Measurements from ENCODE around the gene ZNF345. TPM values are rescaled to one million over a fixed set of nuclear protein-coding genes. Genes with fewer than 3 reads are reported as not detected.

ZNF345 gene
- 1 to 10 TPM; 4.1 to 6.2 TPM for total RNA-seq

DNA sequence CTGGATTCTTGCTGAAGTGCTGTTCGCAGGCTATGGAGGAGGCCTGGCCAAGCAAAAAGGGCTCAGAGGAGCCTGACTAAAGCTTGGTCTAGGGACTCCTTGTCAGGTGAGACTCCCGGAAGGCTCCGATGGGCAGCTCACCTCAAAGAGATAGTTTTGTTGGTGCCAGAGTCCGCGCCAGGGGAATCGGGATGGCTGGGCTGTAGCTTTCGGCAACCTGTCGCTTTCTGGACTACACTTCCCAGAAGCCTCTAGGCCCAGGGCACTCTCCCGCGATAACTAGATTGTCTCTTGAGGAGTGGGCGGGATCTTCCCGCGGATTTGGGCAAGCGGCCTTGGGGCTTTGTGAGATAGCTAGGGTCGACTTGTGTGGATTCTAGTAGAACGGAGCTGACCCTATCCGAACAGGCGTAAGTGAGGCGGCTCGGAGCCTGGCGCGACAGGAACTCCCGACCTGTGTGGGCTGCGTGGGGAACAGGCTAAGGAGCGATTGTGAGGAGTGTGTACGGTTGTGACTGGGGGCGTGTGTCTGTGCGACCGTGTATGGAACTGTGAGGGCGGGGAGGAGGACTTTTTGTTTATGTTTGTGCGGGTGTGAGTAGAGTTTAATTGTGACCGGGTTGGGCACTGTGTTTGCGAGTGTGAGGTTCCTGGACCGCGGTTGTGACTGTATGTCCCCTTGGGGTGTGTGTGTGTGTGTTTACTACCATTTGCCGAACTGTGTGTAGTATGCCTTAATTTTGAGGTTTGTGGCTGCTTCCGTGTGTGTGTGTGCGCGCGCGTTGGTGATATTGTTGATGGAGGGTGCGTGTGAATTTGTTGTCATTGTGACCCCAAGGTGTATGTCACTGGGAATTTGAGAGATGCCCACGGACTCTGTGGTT lies at the start of gene ZNF345:
TSS of gene ZNF345 (plus strand) at position 318 of the 884 bp plus-strand sequence. CDS start 25,955 bp downstream, outside the sequence.
- DNase-seq = peak; percentile 94
- Mint-ChIP-seq H3K27ac (no peak within 1 kb of the TSS), H3K4me1 (peaks cover 5% of the 10 kb centered on the region), H3K27me3 (no peaks in the 10 kb centered on the region), H3K9me3 (ENCODE audit: low read depth) (peaks cover 12% of the 10 kb centered on the region), H3K4me3 (no peak within 1 kb of the TSS), H3K36me3 (peaks cover 46% of the 10 kb centered on the region)
- CTCF ChIA-PET = interaction anchor here (0.6 to 2.9 kb wide), 8 partner anchors 13 to 1234 kb away, joined by 3 to 29 read pairs (median 3); partner anchors contain the start of genes ZNF568, ZNF573 and ZNF790
- ATAC-seq = peak; percentile 87

DNA sequence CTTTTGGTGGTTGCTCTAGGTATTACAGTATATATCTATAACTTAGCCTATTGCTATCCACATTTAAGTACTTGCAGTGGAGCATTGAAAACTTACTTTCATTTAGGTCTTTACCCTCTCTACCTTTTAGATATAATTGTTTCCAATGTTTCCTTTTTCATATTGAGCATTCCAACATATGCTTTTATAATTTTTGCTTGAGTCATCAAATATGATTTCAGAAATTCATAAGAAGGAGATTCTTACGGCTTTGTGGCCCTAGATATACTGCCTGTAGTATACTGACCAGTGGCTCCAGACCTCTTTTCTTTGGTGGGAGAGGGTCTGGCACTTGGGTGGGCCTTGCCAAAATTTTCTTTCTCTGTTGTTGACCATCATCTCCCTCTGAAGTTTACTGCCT lies 45.3 kb upstream of the ZNF345 start:
- no peaks in the 10 kb centered on the region for H3K27me3 Mint-ChIP-seq
- CTCF ChIA-PET = interaction anchor here (0.7 kb wide), 1 partner anchor 328 kb away, joined by 5 read pairs; no protein-coding TSS in a partner anchor
- peaks cover 27% of the 10 kb centered on the region for H3K9me3 Mint-ChIP-seq (ENCODE audit: low read depth)
- no peak overlapping the region for H3K4me3 Mint-ChIP-seq
- H3K27ac Mint-ChIP-seq = no peak overlapping the region
- H3K36me3 Mint-ChIP-seq = peaks cover 62% of the 10 kb centered on the region
- no peaks in the 10 kb centered on the region for H3K4me1 Mint-ChIP-seq
- DNase-seq (no peak), ATAC-seq (no peak)

- Mint-ChIP-seq H3K36me3 (peaks cover 60% of the 10 kb centered on the region), H3K9me3 (ENCODE audit: low read depth) (peaks cover 34% of the 10 kb centered on the region), H3K27me3 (no peaks in the 10 kb centered on the region), H3K4me1 (no peaks in the 10 kb centered on the region), H3K27ac (no peak overlapping the region), H3K4me3 (no peak overlapping the region)
- ATAC-seq (no peak), DNase-seq (no peak)
- CTCF ChIA-PET = no interaction called here
Observed at GRCh38 chr19:36807029-36807428, 43.6 kb upstream of the ZNF345 start.

DNA sequence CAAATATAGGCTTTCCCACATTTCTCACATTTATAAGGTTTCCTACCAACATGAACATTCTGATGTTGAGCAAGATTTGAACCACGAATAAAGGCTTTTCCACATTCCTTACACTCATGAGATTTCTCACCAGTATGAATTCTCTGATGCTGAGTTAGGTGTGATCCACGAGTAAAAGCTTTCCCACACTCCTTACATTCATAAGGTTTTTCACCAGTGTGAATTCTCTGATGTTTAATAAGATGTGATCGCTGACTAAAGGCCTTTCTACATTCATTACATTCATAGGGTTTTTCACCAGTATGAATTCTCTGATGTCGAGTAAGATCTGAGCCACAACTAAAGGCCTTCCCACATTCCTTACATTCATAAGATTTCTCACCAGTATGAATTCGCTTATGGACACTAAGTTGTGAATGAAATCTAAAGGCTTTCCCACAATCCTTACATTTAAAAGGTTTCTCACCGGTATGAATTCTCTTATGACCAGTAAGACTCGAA lies 31.5 kb upstream of the ZNF345 start:
- H3K27ac Mint-ChIP-seq = no peak overlapping the region
- no peaks in the 10 kb centered on the region for H3K27me3 Mint-ChIP-seq
- CTCF ChIA-PET = no interaction called here
- peaks cover 44% of the 10 kb centered on the region for H3K9me3 Mint-ChIP-seq (ENCODE audit: low read depth)
- no peak for DNase-seq
- H3K36me3 Mint-ChIP-seq = peaks cover 79% of the 10 kb centered on the region
- no peak overlapping the region for H3K4me3 Mint-ChIP-seq
- no peak for ATAC-seq
- H3K4me1 Mint-ChIP-seq = no peaks in the 10 kb centered on the region

DNA sequence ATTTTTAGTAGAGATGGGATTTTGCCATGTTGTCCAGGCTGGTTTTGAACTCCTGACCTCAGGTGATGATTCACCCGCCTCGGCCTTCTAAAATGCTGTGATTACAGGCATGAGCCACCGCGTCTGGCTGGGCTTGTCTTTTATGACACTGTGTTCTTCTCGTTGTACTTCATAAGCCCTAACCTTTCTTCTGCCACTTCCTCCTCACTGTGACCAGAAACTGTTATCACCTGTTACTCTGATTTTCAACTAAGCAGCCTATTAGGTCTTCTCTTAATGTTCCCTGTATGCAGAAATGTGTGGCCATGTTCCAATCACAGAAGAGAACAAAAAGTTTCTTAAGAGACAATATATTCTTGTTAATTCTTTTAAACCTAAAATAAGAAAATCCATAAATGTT lies 28.9 kb upstream of the ZNF345 start:
- Mint-ChIP-seq H3K9me3 (ENCODE audit: low read depth) (peaks cover 52% of the 10 kb centered on the region), H3K27me3 (no peaks in the 10 kb centered on the region), H3K27ac (no peak overlapping the region), H3K36me3 (peaks cover 82% of the 10 kb centered on the region), H3K4me1 (no peaks in the 10 kb centered on the region), H3K4me3 (no peak overlapping the region)
- CTCF ChIA-PET = no interaction called here
- ATAC-seq = no peak
- no peak for DNase-seq

DNA sequence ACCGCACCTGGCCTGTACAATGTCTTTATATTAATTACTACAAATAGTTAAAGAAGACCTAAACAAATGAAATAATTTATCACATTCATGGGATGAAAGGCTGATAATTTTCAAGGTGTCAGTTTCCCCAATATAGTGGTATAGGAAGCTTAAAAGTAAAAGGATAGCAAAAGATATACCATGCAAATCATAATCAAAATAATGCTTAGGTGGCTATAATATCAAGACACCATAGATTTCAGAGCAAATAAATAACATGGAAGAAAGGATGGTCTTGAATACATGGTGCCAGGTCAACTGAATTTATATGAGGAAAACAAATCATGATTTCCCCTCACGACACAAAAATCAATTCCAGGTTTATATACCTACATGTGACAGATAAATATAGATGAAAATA lies 17.2 kb upstream of the ZNF345 start:
- CTCF ChIA-PET = interaction anchor here (0.5 kb wide), 1 partner anchor 51 kb away, joined by 3 read pairs; no protein-coding TSS in a partner anchor
- DNase-seq = no peak
- H3K36me3 Mint-ChIP-seq = peaks cover 67% of the 10 kb centered on the region

DNA sequence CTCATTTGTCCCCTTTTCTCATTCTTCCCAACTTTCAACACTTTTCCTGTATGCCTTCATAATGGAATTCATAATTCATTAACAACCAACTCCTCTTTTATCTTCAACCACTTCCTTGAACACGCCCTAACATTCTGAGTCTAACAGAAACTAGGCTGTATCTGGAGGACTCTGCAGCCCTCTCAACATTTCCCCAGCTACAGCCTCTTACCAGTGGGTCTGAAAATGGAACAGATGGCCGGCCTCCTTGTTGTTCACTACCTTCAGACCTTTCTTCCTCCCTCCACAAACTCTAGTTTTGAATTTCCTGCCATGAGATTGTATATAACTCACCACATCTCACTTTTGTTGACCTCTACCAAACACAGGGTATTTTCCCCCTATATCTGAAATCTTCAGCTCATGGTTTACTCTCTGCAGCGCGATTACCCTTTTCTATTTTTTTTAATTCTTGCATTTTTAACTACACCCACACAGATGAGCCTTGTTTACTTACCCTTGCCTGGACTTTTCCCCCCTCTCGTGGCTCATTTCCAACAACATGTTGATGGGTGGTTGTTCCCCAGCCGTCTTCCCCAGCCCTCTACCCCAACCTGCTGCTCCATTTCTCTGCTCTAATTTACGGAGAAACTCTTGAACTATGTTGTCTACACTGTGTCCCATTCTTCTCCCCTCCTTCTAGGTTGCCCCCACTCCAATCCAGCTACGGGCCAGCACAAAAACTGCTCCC lies 13.3 kb upstream of the ZNF345 start:
- CTCF ChIA-PET = interaction anchor here (0.7 to 4.8 kb wide), 3 partner anchors 12 to 241 kb away, joined by 3 to 29 read pairs (median 3); partner anchors contain the start of genes ZNF345 and ZNF420
- no peaks in the 10 kb centered on the region for H3K27me3 Mint-ChIP-seq
- no peak overlapping the region for H3K4me3 Mint-ChIP-seq
- H3K36me3 Mint-ChIP-seq = peaks cover 59% of the 10 kb centered on the region
- peaks cover 5% of the 10 kb centered on the region for H3K4me1 Mint-ChIP-seq
- DNase-seq (no peak), ATAC-seq (no peak)
- H3K9me3 Mint-ChIP-seq (ENCODE audit: low read depth) = peaks cover 22% of the 10 kb centered on the region
- no peak overlapping the region for H3K27ac Mint-ChIP-seq

More for the DNA sequence above, 17.2 kb upstream of the ZNF345 start:
- no peaks in the 10 kb centered on the region for H3K27me3 Mint-ChIP-seq
- H3K4me3 Mint-ChIP-seq = no peak overlapping the region
- ATAC-seq = no peak
- peaks cover 2% of the 10 kb centered on the region for H3K4me1 Mint-ChIP-seq
- H3K27ac Mint-ChIP-seq = no peak overlapping the region
- peaks cover 33% of the 10 kb centered on the region for H3K9me3 Mint-ChIP-seq (ENCODE audit: low read depth)

DNA sequence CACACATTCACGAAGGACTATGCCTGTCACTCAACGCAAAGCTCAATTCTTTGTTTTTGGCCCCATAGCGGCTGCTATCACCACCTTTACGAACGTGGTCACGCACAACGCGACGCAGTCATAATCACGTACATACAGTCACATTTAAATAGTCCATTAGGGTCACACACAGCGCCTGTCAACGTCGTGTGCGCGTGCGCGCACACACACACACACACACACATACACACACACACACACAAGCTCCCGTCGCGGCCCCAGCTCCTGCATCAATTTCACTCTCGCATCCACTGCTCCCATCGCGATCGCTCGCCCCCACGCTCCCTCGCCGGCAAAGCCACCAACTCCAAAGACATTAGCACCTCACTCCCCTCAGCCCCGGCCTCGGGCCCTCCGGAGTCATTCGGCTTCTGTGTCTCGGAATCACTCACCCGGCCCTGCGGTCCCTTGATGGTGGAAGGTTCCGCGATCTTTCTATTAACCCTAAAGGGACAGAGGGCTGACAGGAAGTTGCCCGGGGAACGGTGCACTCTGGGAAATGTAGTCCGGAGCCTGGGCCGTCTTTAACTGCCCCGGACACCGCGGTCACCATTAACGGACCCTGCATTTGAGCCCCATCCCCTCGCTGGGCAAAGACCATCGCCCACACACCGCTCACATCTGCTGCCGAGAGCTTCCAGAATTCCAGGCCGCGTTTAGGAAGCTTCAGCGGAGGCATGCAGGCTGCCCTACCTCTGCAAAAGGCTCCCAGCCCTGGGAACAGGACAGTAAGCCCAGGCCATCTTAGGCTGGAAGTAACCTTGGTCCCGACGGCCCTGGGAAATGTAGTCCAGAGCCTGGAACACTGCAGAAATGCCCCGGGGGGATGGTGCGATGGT lies 12.5 kb upstream of the ZNF345 start, which contains the start of gene ZNF790:
TSS of gene ZNF790 (minus strand) at position 482 of the 878 bp plus-strand sequence. CDS start 12,768 bp downstream, outside the sequence.
- H3K4me3 Mint-ChIP-seq = no peak within 1 kb of the TSS
- CTCF ChIA-PET = interaction anchor here (0.7 to 4.8 kb wide), 3 partner anchors 11 to 240 kb away, joined by 3 to 29 read pairs (median 3); partner anchors contain the start of genes ZNF345 and ZNF420
- H3K36me3 Mint-ChIP-seq = peaks cover 58% of the 10 kb centered on the region
- peaks cover 5% of the 10 kb centered on the region for H3K4me1 Mint-ChIP-seq
- ATAC-seq = peak; percentile 96
- peak; percentile 93 for DNase-seq
- peaks cover 19% of the 10 kb centered on the region for H3K9me3 Mint-ChIP-seq (ENCODE audit: low read depth)
- H3K27me3 Mint-ChIP-seq = no peaks in the 10 kb centered on the region
- H3K27ac Mint-ChIP-seq = peak within 1 kb of the TSS; percentile 75

GRCh38 chr19:36838784-36839324 lies 11.8 kb upstream of the ZNF345 start:
- no peaks in the 10 kb centered on the region for H3K27me3 Mint-ChIP-seq
- CTCF ChIA-PET = interaction anchor here (4.8 kb wide), 1 partner anchor 11 kb away, joined by 29 read pairs; the partner anchor contains the start of gene ZNF345
- ATAC-seq = no peak
- peak; percentile 40 for DNase-seq
- peak overlapping the region; percentile 75 for H3K27ac Mint-ChIP-seq
- peaks cover 20% of the 10 kb centered on the region for H3K9me3 Mint-ChIP-seq (ENCODE audit: low read depth)
- no peak overlapping the region for H3K4me3 Mint-ChIP-seq
- H3K4me1 Mint-ChIP-seq = peaks cover 5% of the 10 kb centered on the region
- peaks cover 56% of the 10 kb centered on the region for H3K36me3 Mint-ChIP-seq

- Mint-ChIP-seq H3K4me3 (no peak overlapping the region), H3K27me3 (no peaks in the 10 kb centered on the region), H3K27ac (peak overlapping the region; percentile 82), H3K9me3 (ENCODE audit: low read depth) (peaks cover 10% of the 10 kb centered on the region), H3K4me1 (peaks cover 5% of the 10 kb centered on the region), H3K36me3 (peaks cover 49% of the 10 kb centered on the region)
- CTCF ChIA-PET = interaction anchor here (1.5 kb wide), 1 partner anchor 28 kb away, joined by 3 read pairs; no protein-coding TSS in a partner anchor
- no peak for DNase-seq
- no peak for ATAC-seq
Observed at GRCh38 chr19:36847968-36848367, 2.7 kb upstream of the ZNF345 start.

GRCh38 chr19:36849701-36850558 lies 746 bp upstream of the ZNF345 start:
- Mint-ChIP-seq H3K4me3 (no peak overlapping the region), H3K4me1 (peaks cover 5% of the 10 kb centered on the region), H3K36me3 (peaks cover 49% of the 10 kb centered on the region), H3K27ac (no peak overlapping the region), H3K27me3 (no peaks in the 10 kb centered on the region), H3K9me3 (ENCODE audit: low read depth) (peaks cover 14% of the 10 kb centered on the region)
- peak; percentile 92 for ATAC-seq
- peak; percentile 96 for DNase-seq
- CTCF ChIA-PET = interaction anchor here (0.6 to 2.9 kb wide), 9 partner anchors 12 to 1235 kb away, joined by 3 to 29 read pairs (median 3); partner anchors contain the start of genes ZNF568, ZNF573 and ZNF790
